DMS 273 (cell line): ENCODE results near the gene SPTBN1.
A peak's percentile ranks its signal among the peaks of the same experiment; 100 is the strongest.

Experiments used
- DNase-seq: peaks from one replicate; lab custom pipeline; 2025; ENCODE audit not compliant: unreplicated experiment; lab: John Stamatoyannopoulos, UW

Gene SPTBN1

GRCh38 chr2:54434229-54434628, 21.9 kb upstream of the SPTBN1 start:
- no peak for DNase-seq

DNA sequence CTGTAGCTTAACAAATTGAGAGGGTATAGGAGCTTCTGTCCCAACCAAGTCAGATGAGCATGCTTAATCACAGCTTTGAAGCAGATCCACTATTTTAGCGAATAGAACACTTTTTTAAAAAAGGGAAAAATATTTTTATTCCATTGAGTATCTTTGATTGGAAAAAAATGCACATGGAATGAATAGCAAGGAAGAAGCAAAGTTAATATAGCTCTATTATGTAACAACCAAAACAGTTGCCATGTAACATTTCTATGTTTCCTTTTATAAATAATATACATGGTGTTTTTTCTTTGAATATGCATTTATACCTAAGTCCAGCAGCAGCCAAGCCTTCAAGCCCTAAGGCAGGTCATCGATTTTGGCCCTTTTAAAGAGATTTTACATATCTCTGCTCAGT, 21.4 kb upstream of the SPTBN1 start:
- DNase-seq, result no peak

- no peak for DNase-seq
Measured at GRCh38 chr2:54435325-54436226, 20.6 kb upstream of the SPTBN1 start.

GRCh38 chr2:54437588-54437987, 18.5 kb upstream of the SPTBN1 start:
- no peak for DNase-seq

DNA sequence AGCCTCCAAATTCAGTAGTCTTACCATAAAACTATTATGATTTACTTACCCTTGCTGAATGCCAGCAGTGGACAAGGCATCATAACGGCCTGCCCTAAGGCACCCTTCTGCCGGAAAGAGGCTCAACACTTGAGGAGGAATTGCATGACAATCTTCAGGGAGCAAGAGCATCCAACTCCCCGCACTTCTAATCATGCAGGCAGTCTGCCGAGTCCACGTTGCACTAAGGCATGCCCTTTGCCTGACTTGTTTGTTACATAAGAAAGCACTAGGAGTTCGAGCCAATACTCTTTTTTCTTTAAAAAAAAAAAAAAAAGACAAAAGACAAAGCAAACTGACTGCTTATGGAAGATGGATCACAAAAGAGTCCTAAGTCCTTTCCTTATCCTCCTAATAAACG, 17.9 kb upstream of the SPTBN1 start:
- DNase-seq, result no peak

GRCh38 chr2:54439582-54439981, 16.5 kb upstream of the SPTBN1 start:
- DNase-seq, result no peak

DNA sequence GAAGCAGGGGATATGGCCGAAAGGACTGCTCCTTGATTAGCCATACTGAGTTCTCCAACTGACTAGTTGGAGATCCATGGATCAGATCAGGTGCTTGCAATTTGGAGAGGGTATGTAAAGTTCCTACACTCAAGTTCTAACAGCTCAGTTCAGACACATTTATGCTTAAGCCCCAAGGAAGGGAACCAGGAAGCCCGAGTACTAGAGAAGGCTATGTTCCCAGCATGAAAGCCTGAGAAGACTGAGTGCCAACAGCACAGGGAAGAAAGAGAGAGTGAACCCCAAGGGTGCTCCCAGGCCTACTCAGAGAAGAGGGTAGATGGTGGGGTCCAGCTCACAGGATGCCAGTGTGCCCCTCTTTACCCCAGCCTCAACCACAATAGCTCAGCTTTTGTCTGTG, 16.1 kb upstream of the SPTBN1 start:
- no peak for DNase-seq

DNA sequence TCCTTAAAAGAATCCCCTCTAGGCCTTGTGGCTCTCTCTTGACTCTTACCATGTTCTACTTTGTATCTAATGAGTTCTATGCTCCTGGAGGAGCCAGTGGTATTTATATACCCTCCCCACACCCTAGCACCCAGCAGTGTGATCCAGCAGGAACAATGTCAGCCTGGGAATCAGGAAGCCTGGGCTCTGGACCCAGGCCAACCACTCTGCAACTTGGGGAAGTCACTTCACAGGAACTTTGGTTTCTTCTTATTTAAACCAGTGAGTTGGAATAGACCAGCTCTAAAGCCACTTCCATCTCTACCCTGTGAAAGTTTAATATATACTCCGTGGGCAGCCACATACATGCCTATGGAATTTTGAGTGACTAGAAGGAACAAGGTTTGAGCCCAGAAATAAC, 11.6 kb upstream of the SPTBN1 start:
- no peak for DNase-seq

DNA sequence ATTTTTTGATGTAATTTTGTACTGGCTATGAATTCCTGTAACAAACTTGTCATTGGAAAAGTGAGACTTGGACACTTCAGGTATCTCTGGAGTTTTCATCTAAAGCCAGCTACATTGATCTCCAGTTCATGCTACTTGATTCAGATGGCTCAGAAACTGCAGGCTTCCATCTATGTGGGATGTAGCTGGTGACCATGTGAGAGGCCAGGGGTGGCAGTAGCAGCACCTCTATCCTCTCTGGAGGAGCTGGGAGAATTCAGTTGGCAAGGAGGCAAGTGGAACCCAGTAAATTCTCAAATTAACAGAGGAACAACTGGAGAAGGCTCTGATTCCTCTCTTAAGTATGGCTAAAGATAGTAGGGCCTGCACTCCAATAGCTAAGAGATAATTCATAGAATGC, 10.0 kb upstream of the SPTBN1 start:
- DNase-seq, result no peak

- no peak for DNase-seq
Measured at GRCh38 chr2:54446625-54447024, 9.5 kb upstream of the SPTBN1 start.

- DNase-seq, result no peak
Measured at GRCh38 chr2:54454548-54455130, 1.5 kb upstream of the SPTBN1 start.

DNA sequence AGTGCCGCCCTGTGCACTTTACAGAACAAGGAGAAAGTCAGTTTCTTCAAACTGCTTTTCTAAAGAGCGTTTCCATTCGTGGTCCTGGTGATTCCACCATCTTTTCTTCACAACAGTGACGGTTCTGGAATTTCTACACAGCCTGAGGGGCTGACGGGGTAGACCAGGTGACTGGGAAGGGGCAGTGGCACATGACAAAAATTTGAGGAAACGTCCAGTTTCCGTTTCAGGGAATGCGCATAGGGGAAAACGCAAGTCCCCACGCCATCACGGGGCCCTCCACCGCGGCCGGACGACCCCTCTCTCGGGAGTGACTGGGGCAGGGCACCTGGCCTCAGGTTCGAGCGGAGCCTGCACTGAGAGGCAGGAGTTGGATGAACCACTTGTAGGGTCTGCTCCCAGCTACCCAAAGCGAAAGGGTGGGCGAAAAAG, 980 bp upstream of the SPTBN1 start:
- no peak for DNase-seq

- no peak for DNase-seq
Measured at GRCh38 chr2:54456362-54456611, 160 bp downstream of the SPTBN1 start.

GRCh38 chr2:54456612-54457322, 640 bp downstream of the SPTBN1 start:
- DNase-seq, result peak; percentile 85

DNA sequence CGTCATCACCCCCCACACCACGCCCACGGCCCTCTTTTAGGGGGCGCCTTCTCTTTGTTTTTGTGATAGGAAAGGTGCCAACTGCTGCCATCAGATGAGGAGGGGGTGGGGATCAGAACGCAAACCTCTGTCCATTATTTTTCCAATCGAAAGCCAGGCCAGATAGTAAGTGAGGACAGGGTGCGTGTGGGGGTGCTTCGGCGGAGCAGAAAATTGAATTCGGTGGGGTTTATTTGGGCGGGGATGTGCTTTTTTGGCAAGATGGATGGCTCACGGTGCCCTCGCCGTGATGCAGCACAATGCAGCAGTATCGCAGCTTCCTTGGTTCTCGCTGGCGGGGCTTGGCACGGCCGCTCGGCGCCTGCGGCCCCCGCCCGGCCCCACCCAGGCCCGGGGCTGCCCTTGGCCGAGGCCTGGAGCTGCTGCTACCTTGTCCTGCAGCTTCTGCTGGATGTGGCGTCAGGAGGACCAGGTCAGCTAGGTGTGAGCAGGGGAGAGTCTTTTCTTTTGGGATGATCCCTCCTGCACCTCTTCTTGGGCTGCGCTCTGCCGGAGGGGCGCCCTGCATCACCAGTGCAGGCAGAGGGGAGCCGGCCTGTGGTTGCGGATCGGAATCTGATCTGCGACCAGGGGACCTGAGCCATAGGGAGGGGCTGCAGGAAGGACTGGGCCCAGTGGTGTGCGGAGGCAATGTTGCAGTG, 1.3 kb downstream of the SPTBN1 start:
- DNase-seq, result peak; percentile 78

GRCh38 chr2:54459037-54459441, 2.9 kb downstream of the SPTBN1 start:
- no peak for DNase-seq

GRCh38 chr2:54461261-54461660, 5.1 kb downstream of the SPTBN1 start:
- DNase-seq, result no peak

DNA sequence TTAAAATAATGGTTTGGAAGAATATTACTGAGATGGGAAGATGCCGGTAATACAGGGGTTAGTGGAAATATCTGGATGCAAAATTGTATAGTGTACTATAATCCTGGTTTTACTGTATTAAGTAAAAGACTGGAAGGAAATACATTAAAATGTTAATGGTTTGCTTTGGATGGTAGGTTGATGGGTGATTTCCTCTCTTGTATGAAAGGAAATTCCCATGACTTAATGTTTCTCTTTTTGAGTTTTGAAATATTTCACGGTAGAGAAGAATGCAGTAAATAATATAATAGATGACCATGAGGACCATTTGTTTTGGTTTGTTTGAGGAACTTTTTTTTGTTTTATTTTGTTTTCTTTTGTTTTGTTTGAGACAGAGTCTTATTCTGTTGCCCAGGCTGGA, 8.2 kb downstream of the SPTBN1 start:
- DNase-seq, result no peak

DNA sequence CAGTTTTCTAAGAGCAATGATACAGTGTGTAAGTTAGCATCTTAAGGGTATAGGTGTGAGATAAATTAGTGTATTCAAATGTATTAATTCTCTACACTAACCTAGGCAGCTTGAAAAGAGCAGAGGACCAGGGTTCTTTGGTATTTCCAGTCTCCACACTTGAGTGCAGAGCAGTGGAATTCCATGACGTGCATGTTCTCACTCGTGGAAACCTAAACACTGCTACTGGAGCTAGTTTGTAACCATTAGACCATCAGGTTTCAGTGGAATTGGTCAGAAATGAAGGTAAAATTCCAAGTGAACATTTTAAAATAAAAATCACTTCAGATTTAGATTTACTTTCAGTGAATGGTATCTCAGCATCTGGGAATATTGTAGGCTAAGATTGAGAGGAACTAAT, 9.0 kb downstream of the SPTBN1 start:
- no peak for DNase-seq

- DNase-seq, result no peak
Measured at GRCh38 chr2:54466870-54467269, 10.7 kb downstream of the SPTBN1 start.

GRCh38 chr2:54468673-54469072, 12.5 kb downstream of the SPTBN1 start:
- DNase-seq, result peak; percentile 31
